Kidney capillary endothelial cell (primary cell): Measurements from ENCODE around the gene KIAA0232.
"Not testable (repeated sequence)": the region's sequence is repeated elsewhere in the genome, so short reads cannot be mapped to it uniquely, and the experiment has no call there.

Experiments
- DNase-seq: peaks from one replicate; pipeline ENCODE4 v3.0.0-alpha.2; 2018; ENCODE audit warnings: low spot score

KIAA0232 gene

GRCh38 chr4:6756345-6756744, 26.2 kb upstream of the KIAA0232 start:
- DNase-seq = not testable (repeated sequence)

GRCh38 chr4:6758728-6759127, 23.8 kb upstream of the KIAA0232 start:
- no peak for DNase-seq

- DNase-seq = no peak
These were observed 21.7 kb upstream of the KIAA0232 start for GRCh38 chr4:6760865-6761264.

- no peak for DNase-seq
These were observed 20.6 kb upstream of the KIAA0232 start for GRCh38 chr4:6761649-6762615.

GRCh38 chr4:6763330-6763851, 19.1 kb upstream of the KIAA0232 start:
- DNase-seq = no peak

- DNase-seq = no peak
These were observed 17.4 kb upstream of the KIAA0232 start for GRCh38 chr4:6764976-6765620.

GRCh38 chr4:6765703-6766102, 16.8 kb upstream of the KIAA0232 start:
- no peak for DNase-seq

GRCh38 chr4:6767386-6767747, 15.2 kb upstream of the KIAA0232 start:
- DNase-seq = no peak

GRCh38 chr4:6767748-6768538, 14.6 kb upstream of the KIAA0232 start:
- DNase-seq = no peak

GRCh38 chr4:6768539-6768905, 14.0 kb upstream of the KIAA0232 start:
- DNase-seq = no peak

GRCh38 chr4:6769233-6769988, 13.1 kb upstream of the KIAA0232 start:
- no peak for DNase-seq

- DNase-seq = no peak
These were observed 12.5 kb upstream of the KIAA0232 start for GRCh38 chr4:6769989-6770420.

GRCh38 chr4:6770581-6771228, 11.8 kb upstream of the KIAA0232 start:
- DNase-seq = no peak

- no peak for DNase-seq
These were observed 11.3 kb upstream of the KIAA0232 start for GRCh38 chr4:6771229-6771671.

GRCh38 chr4:6772223-6772928, 10.2 kb upstream of the KIAA0232 start:
- no peak for DNase-seq

- no peak for DNase-seq
These were observed 9.4 kb upstream of the KIAA0232 start for GRCh38 chr4:6773106-6773505.

GRCh38 chr4:6773616-6774540, 8.6 kb upstream of the KIAA0232 start:
- no peak for DNase-seq

- DNase-seq = no peak
These were observed 6.8 kb upstream of the KIAA0232 start for GRCh38 chr4:6775746-6776145.
